GM21367 (cell line): ENCODE measurements around the gene PIK3C2G.

ENCODE experiments used
- ATAC-seq: cut with Tn5 transposase; IDR thresholded peaks from one replicate; pipeline ENCODE4 v1.9.1; 2021; ENCODE audit not compliant: unreplicated experiment

The PIK3C2G gene

GRCh38 chr12:18414671-18415070 lies 153.4 kb downstream of the PIK3C2G start:
- ATAC-seq: no peak

DNA sequence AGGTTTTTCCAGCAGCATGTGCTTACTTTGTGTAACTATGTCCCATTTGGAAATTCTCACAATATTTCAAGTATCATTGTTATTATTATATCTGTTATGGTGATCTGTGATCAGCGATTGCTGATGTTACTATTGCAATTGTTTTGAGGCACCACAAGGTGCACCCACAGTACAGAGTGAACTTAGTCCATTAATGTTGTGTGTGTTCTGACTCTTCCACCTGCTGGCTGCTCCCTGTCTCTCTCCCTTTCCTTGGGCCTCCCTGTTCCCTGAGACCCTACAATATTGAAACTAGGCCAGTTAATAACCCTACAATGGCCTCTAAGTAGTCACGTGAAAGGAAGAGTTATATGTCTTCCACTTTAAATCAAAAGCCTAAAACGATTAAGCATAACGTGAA lies 153.9 kb downstream of the PIK3C2G start:
- no peak for ATAC-seq

DNA sequence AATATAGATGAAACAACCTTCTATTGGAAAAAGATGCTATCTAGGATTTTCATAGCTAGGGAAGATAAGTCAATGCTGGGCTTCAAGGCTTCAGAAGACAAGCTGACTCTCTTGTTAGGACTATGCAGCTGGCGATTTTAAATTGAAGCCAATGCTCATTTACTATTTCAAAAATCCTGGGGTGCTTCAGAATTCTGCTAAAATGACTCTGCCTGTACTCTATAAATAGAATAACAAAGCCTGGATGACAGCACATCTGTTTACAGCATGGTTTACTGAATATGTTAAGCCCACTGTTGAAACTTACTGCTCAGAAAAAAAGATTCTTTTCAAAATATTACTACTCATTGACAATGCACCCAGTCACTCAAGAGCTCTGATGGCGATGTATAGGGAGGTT lies 155.1 kb downstream of the PIK3C2G start:
- ATAC-seq: no peak

DNA sequence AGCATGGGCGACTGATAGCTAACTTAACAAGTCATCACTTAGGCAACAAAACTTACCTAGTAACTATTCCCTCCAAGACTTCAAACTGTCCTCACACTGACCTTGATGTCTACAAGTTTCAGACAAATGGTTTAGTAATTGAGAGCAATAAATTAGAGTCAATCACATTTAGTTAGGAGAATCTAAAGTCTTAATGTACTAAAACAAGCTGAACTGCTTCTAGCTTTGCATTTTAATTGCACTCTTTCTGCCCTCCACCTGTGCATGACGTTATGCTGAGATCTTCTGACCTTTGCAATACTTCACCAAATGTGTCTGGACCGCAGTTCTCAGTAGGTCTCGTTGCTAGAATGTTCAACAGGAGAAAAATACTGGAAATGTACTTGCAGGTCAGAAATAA lies 158.0 kb downstream of the PIK3C2G start:
- no peak for ATAC-seq

DNA sequence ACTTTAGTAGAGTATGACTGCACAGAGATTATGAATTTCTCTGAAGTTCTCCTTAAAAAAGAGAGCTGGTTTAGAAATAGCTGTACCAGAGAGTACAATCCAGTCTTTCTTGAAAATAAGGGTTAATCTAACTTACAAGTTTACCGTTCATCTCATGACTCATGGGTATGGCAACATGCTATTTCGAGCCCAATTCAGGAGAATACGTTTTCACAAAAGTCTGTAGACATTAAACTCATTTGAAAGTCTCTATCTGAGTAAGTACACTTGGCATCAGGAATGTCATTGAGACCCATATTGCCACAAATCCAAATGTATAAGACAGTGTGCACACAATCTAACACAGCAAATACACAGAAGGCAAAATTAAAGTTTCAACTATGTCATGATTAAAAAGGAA lies 160.5 kb downstream of the PIK3C2G start:
- no peak for ATAC-seq

DNA sequence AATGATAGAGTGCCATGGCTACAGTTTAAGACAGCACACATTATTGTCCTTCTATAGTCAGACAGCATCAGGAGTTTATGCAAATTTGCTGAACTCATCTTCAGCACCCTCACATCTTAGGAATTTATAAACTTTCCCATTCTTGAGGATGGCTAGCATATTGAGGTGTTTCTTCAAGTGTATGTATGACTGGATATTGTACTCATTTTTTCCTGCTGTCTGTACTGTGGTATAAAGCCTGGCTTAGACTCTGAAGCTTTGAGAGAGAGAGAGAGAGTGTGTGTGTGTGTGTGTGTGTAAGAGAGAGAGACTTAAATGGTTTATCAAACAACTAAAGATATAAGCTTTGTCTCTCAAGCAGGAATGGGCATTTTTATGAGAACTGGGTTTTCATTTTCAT lies 161.6 kb downstream of the PIK3C2G start:
- no peak for ATAC-seq

- ATAC-seq: no peak
These were observed 163.5 kb downstream of the PIK3C2G start for GRCh38 chr12:18424857-18425256.

DNA sequence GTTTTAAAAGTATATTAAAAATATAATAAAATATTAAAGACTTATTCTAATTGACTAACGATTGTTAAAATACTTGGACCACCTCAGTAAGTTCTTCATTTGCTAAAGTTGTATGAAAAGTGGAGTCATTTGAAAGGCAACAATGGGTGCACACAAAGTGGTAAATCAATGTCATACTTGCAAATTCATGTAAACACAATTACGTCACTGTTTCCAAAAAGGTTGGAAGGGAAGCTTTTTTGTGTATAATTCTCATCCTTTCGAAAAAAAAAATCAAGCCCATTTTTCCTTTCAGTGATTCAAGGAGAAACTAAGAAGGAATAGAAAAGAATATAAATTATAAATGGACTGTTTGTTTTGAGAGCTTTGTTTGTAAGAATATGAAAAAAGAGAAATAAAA lies 166.2 kb downstream of the PIK3C2G start:
- ATAC-seq: no peak

GRCh38 chr12:18428416-18428815 lies 167.1 kb downstream of the PIK3C2G start:
- ATAC-seq: no peak

GRCh38 chr12:18429366-18429765 lies 168.0 kb downstream of the PIK3C2G start:
- ATAC-seq: no peak

DNA sequence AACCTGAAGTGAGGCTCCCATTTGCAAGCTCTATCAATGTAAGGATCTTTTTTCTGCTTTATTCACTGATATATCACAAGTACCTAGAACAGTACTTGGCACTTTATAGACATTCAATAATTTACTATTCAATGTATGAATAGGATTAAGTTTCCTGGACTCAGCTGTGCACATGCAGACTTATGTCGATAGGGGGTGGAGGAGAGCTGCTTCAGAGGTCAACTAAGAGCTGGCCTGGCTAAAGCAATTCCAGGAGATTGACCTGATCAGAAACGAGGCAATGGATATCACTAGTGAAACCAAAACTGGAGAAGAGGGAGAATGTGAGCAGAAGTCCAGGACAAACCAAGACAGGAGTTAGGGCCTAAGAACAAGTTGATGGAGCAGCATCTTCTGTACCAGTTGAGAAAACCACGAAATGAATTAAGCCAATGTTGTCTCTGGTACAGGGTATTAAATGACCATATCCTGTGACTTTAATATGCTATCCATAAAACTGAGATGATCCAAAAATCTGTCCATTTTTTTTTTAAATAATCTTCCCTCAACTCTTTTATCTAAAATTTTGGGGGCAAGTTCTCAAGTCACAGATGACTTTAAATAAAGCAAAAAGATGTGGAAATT lies 169.2 kb downstream of the PIK3C2G start:
- ATAC-seq: no peak

DNA sequence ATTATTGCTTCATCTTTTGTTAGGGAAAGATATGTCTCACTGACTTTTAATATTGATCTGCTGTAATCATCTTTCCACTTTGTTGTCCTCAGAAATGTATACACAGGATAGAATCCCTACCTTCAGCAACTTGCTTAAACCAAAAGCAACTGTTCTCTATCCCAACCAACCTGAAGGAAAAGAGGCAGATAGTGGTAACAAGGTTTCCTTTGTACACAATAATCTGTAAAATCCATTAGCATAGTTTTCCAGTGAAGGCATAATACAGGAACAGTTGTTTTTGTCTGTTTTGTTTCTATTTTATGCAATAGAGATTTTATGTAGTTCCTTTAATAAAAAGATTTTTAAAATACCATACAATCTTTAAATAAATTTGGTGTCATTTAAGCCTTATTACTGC lies 170.5 kb downstream of the PIK3C2G start:
- ATAC-seq: no peak

DNA sequence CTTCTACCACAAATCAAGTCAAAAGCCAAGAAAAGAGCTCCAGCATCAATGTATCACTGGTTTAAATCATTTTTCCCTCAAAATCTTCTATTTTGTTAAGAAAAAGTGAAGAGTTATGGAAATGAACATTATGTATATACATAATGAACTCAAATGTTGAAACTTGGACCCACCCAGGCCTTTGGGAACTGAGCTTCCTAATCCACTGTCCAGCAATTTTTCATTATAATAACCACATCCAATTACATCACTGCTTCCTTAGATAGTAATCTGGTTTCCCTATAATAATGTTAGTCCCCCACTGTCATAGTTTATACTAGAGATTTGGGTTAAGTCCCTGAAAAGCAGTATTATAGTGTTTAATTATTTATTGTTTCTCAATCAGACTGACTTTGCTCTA lies 170.9 kb downstream of the PIK3C2G start:
- no peak for ATAC-seq

DNA sequence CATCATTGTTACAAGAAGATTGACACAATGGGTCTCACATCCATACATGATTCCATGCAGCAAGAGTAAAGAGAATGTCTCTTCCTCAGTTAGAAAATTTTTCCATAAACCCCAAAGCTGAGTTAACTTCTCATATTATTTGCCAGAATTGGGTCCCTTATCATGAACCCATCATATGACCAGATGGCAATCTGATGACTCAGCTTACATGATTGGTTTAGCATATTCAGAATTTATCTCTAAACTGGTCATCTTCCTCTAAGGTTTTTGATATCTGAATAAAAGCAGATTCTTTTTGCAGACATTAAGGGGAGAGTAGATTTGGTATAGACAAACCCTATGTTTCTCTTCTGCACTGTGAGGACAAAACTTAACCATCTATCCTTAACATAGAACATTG lies 174.9 kb downstream of the PIK3C2G start:
- ATAC-seq: no peak

- ATAC-seq: no peak
These were observed 178.2 kb downstream of the PIK3C2G start for GRCh38 chr12:18439541-18439940.

DNA sequence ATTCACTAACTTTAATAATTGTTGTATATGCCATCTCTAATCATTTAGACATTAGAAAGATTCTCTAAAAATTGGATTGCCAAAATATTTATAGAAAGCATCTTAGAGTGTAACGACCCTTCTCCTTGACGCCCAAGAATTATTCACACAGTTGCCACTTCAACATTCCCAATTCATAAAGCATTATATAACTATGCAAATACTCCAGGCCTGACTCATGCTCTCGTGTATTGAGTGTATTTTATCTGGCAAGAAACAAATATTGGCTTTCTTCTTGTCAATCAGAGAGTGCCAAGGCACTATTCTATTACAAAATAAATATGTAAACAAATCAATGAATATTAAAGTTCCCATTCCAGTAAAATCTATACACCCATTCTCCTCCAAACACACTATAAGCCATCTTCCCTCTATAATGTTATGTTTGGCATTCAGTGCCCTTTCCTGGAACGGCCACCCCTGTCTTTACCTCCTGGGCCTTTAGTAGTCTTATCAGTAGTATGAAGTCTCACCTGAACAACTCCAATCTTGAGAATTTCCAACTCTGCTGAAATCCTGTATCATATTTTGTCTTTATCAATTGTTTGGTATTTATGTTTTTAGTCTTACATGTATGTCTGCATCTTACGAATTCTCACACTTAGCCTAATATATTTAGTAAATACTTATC lies 182.6 kb downstream of the PIK3C2G start:
- ATAC-seq: no peak

DNA sequence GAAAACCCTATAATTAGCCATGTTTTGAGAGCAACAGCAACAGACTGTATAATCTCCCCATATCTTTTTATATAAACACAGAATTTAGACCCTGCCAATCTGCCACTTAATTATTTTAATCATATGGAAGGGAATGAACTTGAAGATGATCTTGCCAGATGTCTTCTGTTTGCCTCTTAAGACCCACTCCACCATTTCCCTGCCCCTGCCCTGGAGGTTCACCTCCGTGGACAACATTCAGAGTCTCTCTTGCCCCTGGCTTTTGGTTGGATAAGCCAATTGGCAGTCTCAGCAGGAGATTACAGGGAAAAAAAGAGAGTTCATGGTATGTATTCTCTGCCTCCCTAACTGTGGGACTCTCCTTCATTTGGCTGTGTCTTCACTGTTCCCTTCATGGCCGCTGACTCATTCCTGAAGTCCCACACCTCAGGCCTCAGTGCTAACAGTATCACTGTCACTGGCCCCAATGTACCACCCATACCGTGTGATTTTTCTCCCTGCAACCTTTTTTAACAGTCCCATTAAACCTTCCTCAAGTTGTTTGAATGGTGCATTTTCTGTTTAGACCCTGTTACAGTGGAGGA lies 184.8 kb downstream of the PIK3C2G start:
- no peak for ATAC-seq

DNA sequence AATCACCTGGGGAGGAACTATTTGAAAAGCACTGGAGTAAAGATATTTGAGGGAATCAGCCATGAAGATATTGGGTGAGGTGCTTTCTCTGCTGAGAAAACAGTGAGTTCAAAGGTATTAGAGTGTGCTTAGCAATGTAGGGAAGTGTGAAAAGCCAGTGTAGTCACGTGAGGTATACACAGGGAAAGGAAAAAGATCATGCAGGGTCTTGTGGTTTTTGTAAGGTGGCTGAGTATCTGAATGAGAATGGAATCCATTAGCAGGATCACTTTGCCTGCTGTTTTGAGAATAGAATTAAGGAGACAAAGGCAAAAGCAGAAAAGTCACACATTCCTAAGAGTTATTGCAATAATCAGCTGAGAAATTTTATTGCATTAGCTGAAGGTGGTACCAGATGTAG lies 193.0 kb downstream of the PIK3C2G start:
- ATAC-seq: no peak

- ATAC-seq: no peak
These were observed 195.0 kb downstream of the PIK3C2G start for GRCh38 chr12:18456344-18456743.

DNA sequence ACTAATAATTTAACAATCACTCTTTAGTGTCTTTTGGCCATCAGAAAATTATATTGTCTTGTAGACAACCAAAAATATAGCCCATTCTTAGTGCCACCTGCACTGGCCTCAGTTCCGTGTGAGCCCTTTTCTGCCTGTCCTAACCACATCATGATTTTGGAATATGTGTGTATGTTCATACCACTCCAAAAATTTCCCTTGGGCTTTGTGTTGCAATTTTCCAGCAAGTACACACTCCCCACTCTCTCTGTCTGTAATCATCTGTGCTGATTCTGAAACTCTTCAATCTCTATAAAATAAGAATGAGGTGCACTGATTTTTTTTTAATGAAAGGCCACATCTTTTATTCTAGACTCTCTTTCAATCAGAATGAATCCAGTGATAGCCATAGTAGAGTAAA lies 196.0 kb downstream of the PIK3C2G start:
- ATAC-seq: no peak

DNA sequence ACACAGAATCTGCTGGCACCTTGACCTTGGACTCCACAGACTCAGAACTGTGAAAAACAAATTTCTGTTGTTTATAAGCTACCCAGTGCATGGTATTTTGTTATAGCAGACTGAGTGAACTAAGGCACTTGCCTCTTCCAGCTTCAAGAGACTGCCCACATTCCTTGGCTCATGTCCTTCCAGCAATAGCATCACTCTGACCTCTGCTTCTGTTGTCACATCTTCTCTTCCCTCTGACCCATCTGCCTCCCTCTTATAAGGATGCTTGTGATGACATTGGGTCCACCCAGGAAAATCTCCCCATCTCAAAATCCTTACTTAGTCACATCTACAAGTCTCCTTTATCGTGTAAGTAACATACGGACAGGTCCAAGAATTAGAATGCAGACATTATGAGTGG lies 200.4 kb downstream of the PIK3C2G start:
- ATAC-seq: no peak

GRCh38 chr12:18462442-18462841 lies 201.1 kb downstream of the PIK3C2G start:
- ATAC-seq: no peak
